ENCODE data around the gene APBB1.

- TF ChIP-seq EZH2 (IDR thresholded peaks at IDR 0.05; ENCODE audit: low read length, unreplicated experiment) (no peak), CTCF (conservative IDR thresholded peaks at IDR 0.05; ENCODE audit: low read depth, low read length) (no peak), EZH2phosphoT487 (IDR thresholded peaks at IDR 0.05; ENCODE audit: borderline replicate concordance, low read length) (no peak)
These were observed 40.3 kb downstream of the APBB1 start for GRCh38 chr11:6378640-6378989.
